CD4-positive, alpha-beta memory T cell (primary cell): Measurements from ENCODE around the gene C2orf68. TPM values are rescaled to one million over a fixed set of nuclear protein-coding genes. Genes with fewer than 3 reads are reported as not detected.
A peak's percentile ranks its signal among the peaks of the same experiment; 100 is the strongest.

Source experiments
- CTCF ChIA-PET: fragments of 350-600 bp; sonication (Branson Sonifier 250); formaldehyde crosslinking; loops from one replicate; lab custom pipeline; 2021; ENCODE audit warnings: inconsistent platforms; ENCODE audit not compliant: partially characterized antibody; lab: Charles Lee
- POLR2A ChIA-PET: fragments of 350-600 bp; sonication (Branson Sonifier 250); formaldehyde crosslinking; loops from one replicate; lab custom pipeline; 2021; ENCODE audit not compliant: partially characterized antibody; lab: Charles Lee
- DNase-seq, 5 donors: peaks; one replicate each; pipeline versions ENCODE4 v3.0.0 to v3.0.0-alpha.2; 2020 to 2022; ENCODE audit warnings: mixed read lengths in 1 of 5
- H3K27ac ChIP-seq: one replicate; pipeline ENCODE4 v1.7.0; 2013; ENCODE audit warnings: low read depth, low read length
- H3K27me3 ChIP-seq: 2 replicates; pipeline ENCODE4 v1.7.0; 2013; ENCODE audit warnings: mild to moderate bottlenecking, low read length, moderate library complexity; ENCODE audit not compliant: insufficient read depth
- H3K36me3 ChIP-seq: 2 replicates; pipeline ENCODE4 v1.7.0; 2013; ENCODE audit warnings: mild to moderate bottlenecking, low read length, moderate library complexity; ENCODE audit not compliant: insufficient read depth
- H3K4me1 ChIP-seq: 2 replicates; pipeline ENCODE4 v1.7.0; 2013; ENCODE audit warnings: mild to moderate bottlenecking, low read length, moderate library complexity; ENCODE audit not compliant: insufficient read depth
- H3K4me3 ChIP-seq, 2 donors: one replicate each; pipeline ENCODE4 v1.7.0; 2013; ENCODE audit warnings: low read length in 2 of 2, mild to moderate bottlenecking in 1 of 2
- H3K9me3 ChIP-seq, 2 donors: one replicate each; pipeline ENCODE4 v1.7.0; 2013; ENCODE audit warnings: low read length in 2 of 2, control low read depth in 1 of 2; ENCODE audit not compliant: control insufficient read depth in 1 of 2
- H3K27ac Mint-ChIP-seq, 7 donors: one replicate each; pipeline ENCODE4 v1.8.0; 2020 to 2021; ENCODE audit warnings: mixed read lengths in 7 of 7, mild to moderate bottlenecking in 6 of 7, inconsistent platforms in 3 of 7, moderate library complexity in 3 of 7
- H3K27me3 Mint-ChIP-seq, 2 donors: one replicate each; pipeline ENCODE4 v1.8.0; 2020 to 2021; ENCODE audit warnings: mixed read lengths in 2 of 2
- H3K36me3 Mint-ChIP-seq, 2 donors: one replicate each; pipeline ENCODE4 v1.8.0; 2020 to 2021; ENCODE audit warnings: mixed read lengths in 2 of 2, inconsistent platforms in 1 of 2, mild to moderate bottlenecking in 1 of 2
- H3K4me1 Mint-ChIP-seq, 4 donors: one replicate each; pipeline ENCODE4 v1.8.0; 2020 to 2021; ENCODE audit warnings: mixed read lengths in 4 of 4, mild to moderate bottlenecking in 1 of 4
- H3K4me3 Mint-ChIP-seq, 8 donors: one replicate each; pipeline ENCODE4 v1.8.0; 2020 to 2021; ENCODE audit warnings: mixed read lengths in 8 of 8, mild to moderate bottlenecking in 7 of 8, moderate library complexity in 6 of 8, inconsistent platforms in 3 of 8
- H3K9me3 Mint-ChIP-seq, 8 donors: one replicate each; pipeline ENCODE4 v1.8.0; 2020 to 2021; ENCODE audit warnings: mixed read lengths in 8 of 8, mild to moderate bottlenecking in 5 of 8, inconsistent platforms in 3 of 8, moderate library complexity in 1 of 8
- intact Hi-C: fragments of 100-400 bp; cut with micrococcal nuclease; formaldehyde crosslinking; loops from one replicate; pipeline ENCODE4 v1.15.1; 2023
- polyA plus RNA-seq, 2 donors: library from polyadenylated mRNA; unstranded; fragments of 300-500 nt; fragmentation: Illumina TruSeq; gene quantifications; one replicate each; pipeline ENCODE4 v1.2.3, GENCODE V29; 2021
- total RNA-seq, 2 experiments: library from RNA; stranded (reverse); gene quantifications; one replicate each; pipeline ENCODE4 v1.2.3, GENCODE V29; 2021

The C2orf68 gene
- total and polyA plus RNA-seq, 4 experiments from 2014 or later = 16.9 to 89.9 (median 53.3) TPM

DNA sequence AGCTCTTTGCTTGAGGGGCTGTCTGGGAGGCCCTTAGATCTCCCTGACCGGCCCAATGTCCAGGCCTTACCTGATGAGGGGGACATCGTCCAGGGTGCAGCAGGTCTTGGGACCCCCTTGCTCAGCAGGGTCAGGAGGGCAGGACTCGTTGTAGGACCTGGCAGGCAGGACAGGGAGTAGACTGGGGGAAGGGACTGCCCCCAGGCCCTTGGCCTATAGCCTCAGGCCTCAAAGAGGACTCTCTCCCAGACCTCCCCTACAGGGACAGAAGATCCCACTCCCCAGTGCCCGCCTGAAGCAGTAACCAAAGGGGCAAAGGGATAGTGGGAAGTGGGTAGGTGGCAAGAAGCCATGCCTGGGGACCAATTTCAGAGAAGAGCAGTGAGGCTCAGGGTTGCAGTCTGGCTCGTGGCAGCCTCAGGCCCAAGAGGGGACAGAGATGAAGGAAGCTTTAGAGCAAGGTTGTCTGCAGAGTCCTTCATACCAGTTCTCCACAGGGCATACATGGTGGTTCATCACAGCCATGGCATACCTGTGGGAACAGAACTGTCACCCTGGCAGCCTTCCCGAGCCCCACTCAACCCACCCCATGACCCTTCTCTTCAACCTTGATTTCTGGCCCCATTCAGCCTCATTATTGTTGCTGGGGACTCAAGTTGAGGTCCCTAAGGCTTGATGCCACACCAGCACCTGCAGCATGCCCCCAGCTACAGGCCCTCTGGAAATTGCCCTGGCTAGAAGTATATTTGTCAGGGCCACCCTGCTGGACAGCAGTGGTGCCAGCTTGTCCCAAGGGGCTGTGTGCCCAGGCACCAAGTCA lies 10.7 kb downstream of the C2orf68 start:
- Histone ChIP-seq H3K9me3 (no peaks in the 10 kb centered on the region), H3K4me3 (no peak overlapping the region), H3K27me3 (no peaks in the 10 kb centered on the region), H3K36me3 (peaks cover 11% of the 10 kb centered on the region), H3K4me1 (peaks cover 43% of the 10 kb centered on the region), H3K27ac (peak overlapping the region; percentile 62)
- ChIA-PET POLR2A (interaction anchor here (0.9 to 8.8 kb wide), 8 partner anchors 8 to 62 kb away, joined by 3 to 86 read pairs (median 7); partner anchors contain the start of genes C2orf68, GGCX, MAT2A and USP39), CTCF (interaction anchor here (0.9 to 2.1 kb wide), 2 partner anchors 11 to 36 kb away, joined by 3 to 8 read pairs; no protein-coding TSS in a partner anchor)
- peaks cover 0 to 26% of the 10 kb centered on the region in 2 donors for H3K36me3 Mint-ChIP-seq
- DNase-seq = no peak
- no peaks in the 10 kb centered on the region for H3K27me3 Mint-ChIP-seq
- intact Hi-C loops = loop anchor here (5.0 kb wide), 1 partner anchor 841 kb away; the partner anchor contains the start of gene KDM3A
- peak overlapping the region; percentile 53 to 96 (median 89) for H3K27ac Mint-ChIP-seq
- H3K4me1 Mint-ChIP-seq = peaks cover 20 to 58% (median 42%) of the 10 kb centered on the region in 4 donors
- H3K9me3 Mint-ChIP-seq = peaks cover 0 to 2% (median 0%) of the 10 kb centered on the region in 8 donors
- peak overlapping the region; percentile 81 to 94 (median 88) for H3K4me3 Mint-ChIP-seq

DNA sequence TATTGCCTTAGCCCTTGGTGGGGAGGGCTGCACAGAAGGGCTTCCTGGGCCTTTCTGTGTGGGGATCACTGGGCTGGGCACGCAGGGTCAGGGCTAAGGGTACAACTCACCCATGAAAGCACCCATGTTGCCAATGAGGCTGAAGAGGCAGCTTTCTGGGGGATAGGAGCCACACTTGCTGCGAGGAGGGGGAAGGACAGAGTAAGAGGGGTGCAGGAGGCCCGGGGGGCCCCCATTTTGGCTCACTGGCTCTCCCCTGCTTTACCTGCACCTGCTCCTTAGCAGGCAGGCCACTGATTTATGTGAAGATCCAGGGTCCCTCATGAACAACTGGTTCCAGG lies 11.7 kb downstream of the C2orf68 start:
- ChIA-PET CTCF (interaction anchor here (0.9 to 2.1 kb wide), 3 partner anchors 8 to 37 kb away, joined by 3 to 8 read pairs (median 3); no protein-coding TSS in a partner anchor), POLR2A (interaction anchor here (1.6 to 8.8 kb wide), 6 partner anchors 8 to 61 kb away, joined by 5 to 86 read pairs (median 6); partner anchors contain the start of genes C2orf68, GGCX, MAT2A and USP39)
- Histone ChIP-seq H3K9me3 (no peaks in the 10 kb centered on the region), H3K27me3 (no peaks in the 10 kb centered on the region), H3K4me3 (no peak overlapping the region), H3K4me1 (peaks cover 46% of the 10 kb centered on the region), H3K36me3 (peaks cover 11% of the 10 kb centered on the region), H3K27ac (no peak overlapping the region)
- Mint-ChIP-seq H3K4me3 (peak overlapping the region in 3 of 8 donors; percentile 30 to 49 (median 41)), H3K9me3 (peaks cover 0 to 3% (median 0%) of the 10 kb centered on the region in 8 donors), H3K4me1 (peaks cover 23 to 60% (median 43%) of the 10 kb centered on the region in 4 donors), H3K27ac (peak overlapping the region in 3 of 7 donors; percentile 51 to 85 (median 75)), H3K36me3 (peaks cover 0 to 36% of the 10 kb centered on the region in 2 donors), H3K27me3 (no peaks in the 10 kb centered on the region)
- no peak for DNase-seq
- intact Hi-C loops = loop anchor here (5.0 kb wide), 1 partner anchor 842 kb away; the partner anchor contains the start of gene KDM3A

DNA sequence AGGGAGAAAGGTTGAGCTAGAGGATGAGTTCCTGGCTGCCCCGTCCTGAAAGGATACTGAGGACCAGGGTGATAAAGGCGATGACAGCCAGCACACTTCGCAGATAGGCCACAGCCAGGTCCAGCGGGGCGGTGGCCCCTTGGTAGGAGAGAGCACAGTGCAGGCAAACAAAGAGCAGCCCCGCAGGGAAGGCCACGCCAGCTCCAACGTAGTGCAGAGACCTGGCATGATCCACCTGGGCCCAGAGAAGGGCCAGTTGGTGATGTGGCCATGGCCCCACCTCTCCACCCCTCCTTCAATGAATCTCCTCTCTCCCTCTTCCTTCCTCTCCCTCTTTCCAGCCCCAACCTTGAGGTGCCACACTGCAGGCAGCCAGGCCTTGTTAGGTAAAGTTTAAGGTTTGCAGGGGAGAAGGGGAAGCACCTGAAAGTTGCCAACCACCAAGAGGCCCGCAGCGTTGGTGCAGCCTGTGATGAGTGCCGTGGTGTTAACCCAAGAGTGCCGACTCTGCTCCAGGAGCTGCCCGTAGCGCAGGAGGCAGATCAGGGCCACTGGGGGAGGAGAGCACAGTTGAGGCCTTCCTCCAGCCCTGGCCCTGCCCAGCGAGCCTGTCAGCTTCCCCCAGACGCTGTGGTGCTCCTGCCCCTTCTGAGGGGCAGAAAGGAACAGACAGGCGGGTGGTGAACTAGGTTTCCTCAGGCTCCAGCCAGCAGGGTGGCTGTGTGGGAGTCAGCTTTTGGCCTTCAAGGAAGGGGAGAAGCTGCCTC lies 12.2 kb downstream of the C2orf68 start:
- CTCF ChIA-PET = interaction anchor here (1.3 to 2.1 kb wide), 2 partner anchors 9 to 37 kb away, joined by 3 to 8 read pairs; no protein-coding TSS in a partner anchor
- Mint-ChIP-seq H3K27me3 (no peaks in the 10 kb centered on the region), H3K36me3 (peaks cover 0 to 38% of the 10 kb centered on the region in 2 donors), H3K27ac (peak overlapping the region in 4 of 7 donors; percentile 36 to 75 (median 72)), H3K4me3 (peak overlapping the region in 2 of 8 donors; percentile 30 to 41), H3K4me1 (peaks cover 23 to 66% (median 42%) of the 10 kb centered on the region in 4 donors), H3K9me3 (peaks cover 0 to 3% (median 0%) of the 10 kb centered on the region in 8 donors)
- no peak overlapping the region for H3K4me3 ChIP-seq
- POLR2A ChIA-PET = interaction anchor here (1.6 to 8.8 kb wide), 7 partner anchors 7 to 61 kb away, joined by 5 to 86 read pairs (median 6); partner anchors contain the start of genes C2orf68, GGCX, MAT2A and USP39
- peaks cover 11% of the 10 kb centered on the region for H3K36me3 ChIP-seq
- no peak for DNase-seq
- no peaks in the 10 kb centered on the region for H3K27me3 ChIP-seq
- intact Hi-C loops = loop anchor here (5.0 kb wide), 2 partner anchors 162 to 843 kb away; partner anchors contain the start of gene KDM3A
- H3K4me1 ChIP-seq = peaks cover 45% of the 10 kb centered on the region
- H3K27ac ChIP-seq = no peak overlapping the region
- no peaks in the 10 kb centered on the region for H3K9me3 ChIP-seq

GRCh38 chr2:85598594-85599340 lies 13.1 kb downstream of the C2orf68 start:
- CTCF ChIA-PET = interaction anchor here (2.1 kb wide), 1 partner anchor 38 kb away, joined by 8 read pairs; no protein-coding TSS in a partner anchor
- intact Hi-C loops = loop anchor here (5.0 kb wide), 1 partner anchor 161 kb away; no protein-coding TSS in a partner anchor
- Histone ChIP-seq H3K36me3 (peaks cover 11% of the 10 kb centered on the region), H3K9me3 (no peaks in the 10 kb centered on the region), H3K4me1 (peaks cover 44% of the 10 kb centered on the region), H3K27me3 (no peaks in the 10 kb centered on the region), H3K4me3 (no peak overlapping the region), H3K27ac (no peak overlapping the region)
- H3K9me3 Mint-ChIP-seq = peaks cover 0 to 3% (median 0%) of the 10 kb centered on the region in 8 donors
- POLR2A ChIA-PET = interaction anchor here (1.6 to 8.8 kb wide), 3 partner anchors 15 to 21 kb away, joined by 5 to 86 read pairs (median 6); partner anchors contain the start of genes C2orf68, USP39 and VAMP8
- peaks cover 29 to 68% (median 44%) of the 10 kb centered on the region in 4 donors for H3K4me1 Mint-ChIP-seq
- peak overlapping the region in 3 of 7 donors; percentile 2 to 75 (median 11) for H3K27ac Mint-ChIP-seq
- H3K36me3 Mint-ChIP-seq = peaks cover 0 to 37% of the 10 kb centered on the region in 2 donors
- H3K4me3 Mint-ChIP-seq = no peak overlapping the region
- no peak for DNase-seq
- H3K27me3 Mint-ChIP-seq = no peaks in the 10 kb centered on the region

DNA sequence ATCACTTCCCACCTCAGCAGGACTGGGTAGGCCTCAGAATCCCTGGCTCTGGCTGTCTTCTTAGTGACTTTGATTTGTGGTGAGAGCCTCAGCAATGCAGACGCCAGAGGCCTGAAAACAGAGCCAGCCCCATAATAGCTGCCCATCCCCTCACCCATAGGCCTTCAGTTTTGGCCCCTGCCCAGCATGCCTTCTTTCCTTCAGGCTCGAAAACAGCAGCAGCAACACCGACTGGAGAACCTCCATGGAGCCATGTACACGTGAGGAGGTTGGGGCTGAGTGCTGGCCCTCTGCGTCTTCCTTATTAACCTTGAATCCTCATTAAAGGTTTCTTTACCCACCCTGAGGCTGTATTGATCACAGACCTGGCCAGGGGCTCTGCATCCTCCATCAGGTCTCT lies 14.6 kb downstream of the C2orf68 start:
- H3K36me3 Mint-ChIP-seq = peaks cover 0 to 34% of the 10 kb centered on the region in 2 donors
- H3K9me3 ChIP-seq = no peaks in the 10 kb centered on the region
- peak overlapping the region in 4 of 7 donors; percentile 35 to 97 (median 78) for H3K27ac Mint-ChIP-seq
- peaks cover 35% of the 10 kb centered on the region for H3K4me1 ChIP-seq
- peaks cover 0 to 1% (median 0%) of the 10 kb centered on the region in 8 donors for H3K9me3 Mint-ChIP-seq
- peaks cover 11% of the 10 kb centered on the region for H3K36me3 ChIP-seq
- no peak overlapping the region for H3K4me3 ChIP-seq
- DNase-seq = no peak
- no peaks in the 10 kb centered on the region for H3K27me3 ChIP-seq
- no peaks in the 10 kb centered on the region for H3K27me3 Mint-ChIP-seq
- no peak overlapping the region for H3K27ac ChIP-seq
- peaks cover 27 to 58% (median 38%) of the 10 kb centered on the region in 4 donors for H3K4me1 Mint-ChIP-seq
- POLR2A ChIA-PET = interaction anchor here (0.6 to 5.7 kb wide), 9 partner anchors 8 to 178 kb away, joined by 3 to 71 read pairs (median 30); partner anchors contain the start of genes C2orf68, GGCX, MAT2A and SH2D6
- H3K4me3 Mint-ChIP-seq = peak overlapping the region in 6 of 8 donors; percentile 51 to 98 (median 96)
- CTCF ChIA-PET = interaction anchor here (0.9 kb wide), 1 partner anchor 14 kb away, joined by 4 read pairs; the partner anchor contains the start of gene C2orf68
- intact Hi-C loops = loop anchor here (5.0 kb wide), 1 partner anchor 160 kb away; no protein-coding TSS in a partner anchor
